ENCODE results near the gene RHBDL3.

Gene RHBDL3

GRCh38 chr17:32341857-32342602 is 76.4 kb downstream of the RHBDL3 start, which contains the start of gene C17orf75:
Gene C17orf75 (minus strand): TSS chr17:32342173. CDS start chr17:32342139, 34 bp downstream.
- TF ChIP-seq CTCF (conservative IDR thresholded peaks at IDR 0.05), result no peak
- TF ChIP-seq ZFX (IDR thresholded peaks at IDR 0.05), result peak; percentile 97

GRCh38 chr17:32342603-32343325 is 77.1 kb downstream of the RHBDL3 start:
- H3K27ac ChIP-seq, result peak overlapping the region; percentile 79
- TF ChIP-seq ZFX (IDR thresholded peaks at IDR 0.05) (no peak), CTCF (conservative IDR thresholded peaks at IDR 0.05) (no peak)

More at GRCh38 chr17:32341857-32342602, 76.4 kb downstream of the RHBDL3 start, which contains the start of gene C17orf75:
- H3K27ac ChIP-seq, result peak within 1 kb of the TSS; percentile 79

- H3K27ac ChIP-seq, result no peak overlapping the region
- TF ChIP-seq ZFX (IDR thresholded peaks at IDR 0.05), result no peak
- TF ChIP-seq CTCF (conservative IDR thresholded peaks at IDR 0.05), result no peak
Observed at GRCh38 chr17:32345951-32346600, 80.4 kb downstream of the RHBDL3 start.

GRCh38 chr17:32348483-32348800 is 82.8 kb downstream of the RHBDL3 start:
- TF ChIP-seq ZFX (IDR thresholded peaks at IDR 0.05) (no peak), CTCF (conservative IDR thresholded peaks at IDR 0.05) (no peak)
- H3K27ac ChIP-seq, result peak overlapping the region; percentile 94; the same call in 1 of the 2 replicates

- H3K27ac ChIP-seq, result peak overlapping the region; percentile 94
- no peak for TF ChIP-seq CTCF (conservative IDR thresholded peaks at IDR 0.05)
- TF ChIP-seq ZFX (IDR thresholded peaks at IDR 0.05), result no peak
Observed at GRCh38 chr17:32349503-32349853, 83.8 kb downstream of the RHBDL3 start.

GRCh38 chr17:32349854-32350665 is 84.4 kb downstream of the RHBDL3 start, which contains the start of gene ZNF207:
Gene ZNF207 (plus strand): TSS chr17:32350157. CDS start chr17:32350286, 129 bp downstream.
- H3K27ac ChIP-seq, result peak within 1 kb of the TSS; percentile 94
- TF ChIP-seq ZFX (IDR thresholded peaks at IDR 0.05) (peak; percentile 90), CTCF (conservative IDR thresholded peaks at IDR 0.05) (no peak)

Measured in C4-2B (cell line).